CD4-positive, alpha-beta T cell treated with Interleukin-12 subunit alpha and Interleukin-12 subunit beta, for 1 hour (primary cell): ENCODE results near the gene PTRH1.

Experiments
- DNase-seq: peaks from one replicate; pipeline ENCODE4 v3.0.0-alpha.2; 2020

PTRH1 gene

DNA sequence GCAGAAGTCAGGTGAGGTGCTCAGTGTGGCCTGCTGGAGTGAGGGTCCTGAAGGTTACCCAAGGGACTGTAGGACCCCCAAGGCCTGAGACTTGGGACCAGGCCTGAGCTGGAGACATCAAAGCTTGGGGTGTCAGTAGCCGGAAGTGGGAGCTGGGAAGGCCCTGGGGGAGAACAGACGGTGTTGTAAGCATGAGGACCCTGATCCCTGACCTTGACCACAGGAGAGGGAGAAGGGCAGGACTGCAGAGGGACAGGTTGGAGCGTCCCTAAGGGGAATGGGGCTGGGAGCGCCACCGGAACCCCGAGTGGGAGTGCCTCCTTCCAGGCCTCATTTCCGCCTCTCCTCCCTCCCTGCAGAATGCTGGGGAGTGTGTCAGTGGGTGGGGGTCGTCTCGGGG lies 949 bp upstream of the PTRH1 start:
- DNase-seq, result no peak

GRCh38 chr9:127714951-127715469 lies 453 bp downstream of the PTRH1 start:
- no peak for DNase-seq

GRCh38 chr9:127714020-127714750 lies 1.3 kb downstream of the PTRH1 start:
- no peak for DNase-seq

DNA sequence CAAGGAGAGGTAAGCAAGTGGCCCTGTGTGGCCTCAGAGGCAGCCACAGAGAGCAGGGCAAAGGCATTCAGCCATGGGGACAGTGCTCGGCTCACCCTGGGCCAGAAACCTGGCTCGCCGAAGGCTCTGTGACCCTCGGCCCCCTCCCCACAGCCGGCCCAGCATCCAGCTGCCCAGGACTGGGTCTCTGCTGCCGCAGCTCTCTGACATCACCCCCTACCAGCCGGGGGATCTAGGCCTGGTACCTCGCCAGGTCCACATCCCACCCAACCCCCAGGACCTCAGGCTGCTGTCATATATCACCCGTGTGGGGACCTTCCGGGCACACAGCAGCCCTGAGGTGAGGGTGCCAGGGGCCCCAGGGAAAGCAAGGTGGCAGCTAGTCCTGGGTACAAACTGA lies 2.6 kb downstream of the PTRH1 start:
- no peak for DNase-seq

DNA sequence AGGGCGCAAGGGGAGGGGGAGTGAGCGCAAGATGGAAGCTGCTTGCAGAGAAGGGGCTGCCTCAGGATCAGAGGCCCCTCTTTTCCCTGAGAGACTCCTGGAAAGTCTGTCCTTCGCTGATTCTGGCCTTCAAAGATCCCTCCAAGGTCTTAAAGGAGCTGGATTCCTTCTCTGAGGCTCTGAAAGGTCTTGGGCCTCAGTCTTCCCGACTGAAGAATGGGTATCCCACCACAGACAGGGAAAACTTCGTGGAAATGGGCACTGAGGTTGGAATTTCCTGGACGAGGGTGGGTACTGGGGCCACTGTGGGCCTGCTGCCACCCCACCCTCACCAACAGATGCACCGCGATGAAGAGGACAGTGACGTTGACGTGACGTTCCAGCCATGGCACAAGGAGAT lies 3.1 kb downstream of the PTRH1 start:
- no peak for DNase-seq

- DNase-seq, result no peak
Observed at GRCh38 chr9:127711831-127712274, 3.6 kb downstream of the PTRH1 start.

GRCh38 chr9:127711226-127711701 lies 4.2 kb downstream of the PTRH1 start:
- peak; percentile 22 for DNase-seq

DNA sequence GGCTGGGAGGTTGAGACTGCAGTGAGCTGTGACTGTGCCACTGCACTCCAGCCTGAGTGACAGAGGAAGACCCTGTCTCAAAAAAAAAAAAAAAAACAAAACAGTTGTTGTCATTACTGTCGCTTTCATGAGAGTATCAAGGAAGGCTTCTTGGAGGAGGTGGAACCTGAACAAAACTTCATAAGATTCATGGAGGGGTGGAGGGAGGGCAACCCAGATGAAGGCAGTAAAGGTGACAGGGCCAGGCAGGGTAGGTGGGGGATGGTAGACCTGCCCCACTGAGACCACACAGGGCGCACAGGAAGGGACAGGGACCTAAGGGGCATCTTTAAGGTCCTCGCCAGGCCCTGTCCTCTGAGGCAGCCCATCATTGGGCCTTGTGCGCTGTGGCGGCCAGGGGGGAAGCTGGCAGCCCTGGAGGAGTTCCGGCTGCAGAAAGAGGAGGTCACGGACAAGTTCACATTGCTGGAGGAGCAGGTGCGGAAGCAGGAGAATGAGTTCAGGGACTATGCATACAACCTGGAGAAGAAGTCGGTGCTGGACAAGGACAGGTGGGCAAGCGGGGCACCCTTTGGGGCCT lies 5.2 kb downstream of the PTRH1 start:
- DNase-seq, result no peak

DNA sequence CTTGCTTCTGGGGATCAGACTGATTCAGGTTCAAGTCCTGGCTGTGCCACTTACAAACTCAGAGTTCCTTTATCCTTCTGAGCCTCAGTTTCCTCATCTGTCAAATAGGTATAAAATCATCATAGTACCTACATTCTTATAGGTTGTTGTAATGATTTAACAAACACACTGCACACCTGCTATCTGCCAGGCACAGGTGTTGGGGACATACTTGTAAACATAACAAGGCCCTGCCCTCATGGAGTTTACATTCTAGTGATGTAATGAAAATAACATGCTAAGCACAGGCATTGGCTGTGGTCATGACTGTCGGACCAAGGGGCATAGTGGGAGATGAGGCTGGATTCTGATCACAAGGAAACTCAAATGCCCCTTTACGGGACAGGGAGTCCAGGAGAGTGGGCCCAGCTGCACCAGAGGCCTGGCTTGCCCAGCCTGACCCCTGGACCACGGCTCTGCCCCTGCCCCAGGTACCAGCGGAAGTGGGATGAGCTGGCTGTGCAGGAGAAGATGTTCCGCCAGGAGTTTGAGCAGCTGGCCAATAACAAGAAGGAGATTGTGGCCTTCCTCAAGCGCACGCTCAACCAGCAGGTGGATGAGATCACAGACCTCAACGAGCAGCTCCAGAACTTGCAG lies 6.4 kb downstream of the PTRH1 start:
- no peak for DNase-seq

GRCh38 chr9:127707766-127708165 lies 7.7 kb downstream of the PTRH1 start:
- DNase-seq, result peak; percentile 71

DNA sequence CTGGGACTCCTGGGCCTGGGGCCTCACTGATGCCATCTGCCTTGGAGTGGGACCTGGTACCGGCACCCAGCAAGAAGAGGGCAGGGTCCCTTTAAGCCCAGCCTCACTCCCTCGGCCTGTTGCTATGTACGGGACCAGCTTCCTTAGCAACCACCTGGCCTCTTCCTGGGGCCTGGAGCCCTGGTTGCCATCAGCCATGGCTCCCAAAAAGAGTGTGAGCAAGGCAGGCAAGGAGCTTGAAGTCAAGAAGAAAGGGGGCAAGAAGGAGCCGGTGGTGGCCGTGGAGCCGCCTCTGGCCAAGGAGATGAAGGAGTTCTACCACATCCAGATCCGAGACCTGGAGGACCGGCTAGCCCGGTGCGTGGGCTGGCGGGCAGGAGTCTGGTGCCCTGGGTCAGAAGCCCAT lies 8.6 kb downstream of the PTRH1 start, which contains the start of gene CFAP157:
TSS of gene CFAP157 (plus strand) at position 153 of the 406 bp plus-strand sequence. CDS start at position 197, 44 bp downstream.
- no peak for DNase-seq

- DNase-seq, result no peak
Observed at GRCh38 chr9:127705577-127706379, 9.7 kb downstream of the PTRH1 start.

DNA sequence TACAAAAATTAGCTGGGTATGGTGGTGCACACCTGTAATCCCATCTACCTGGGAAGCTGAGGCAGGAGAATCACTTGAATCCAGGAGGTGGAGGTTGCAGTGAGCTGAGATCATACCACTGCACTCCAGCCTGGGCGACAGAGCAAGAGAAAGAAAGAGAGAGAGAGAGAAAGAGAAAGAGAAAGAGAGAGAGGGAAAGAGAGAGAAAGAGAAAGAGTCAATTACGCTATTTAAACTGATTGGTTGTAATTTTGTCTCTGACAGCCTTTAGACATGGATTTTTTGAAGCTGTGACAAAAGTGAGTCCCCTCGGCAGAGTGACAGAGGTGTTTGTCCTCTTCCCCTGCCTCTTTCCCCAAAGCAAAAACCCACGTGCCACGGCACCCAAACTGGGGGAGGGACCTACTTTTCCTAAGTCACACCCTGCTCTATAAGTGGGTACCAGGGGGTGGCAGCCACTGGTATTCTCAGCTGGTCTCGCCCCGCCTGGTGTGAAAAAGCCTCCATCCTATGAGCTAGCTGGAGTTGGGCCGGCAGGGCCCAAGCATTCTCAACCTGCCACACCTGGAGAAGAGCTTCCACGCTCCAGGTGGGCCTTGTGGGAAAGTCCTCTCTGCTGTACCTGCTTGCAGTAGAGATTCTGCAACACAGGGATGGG lies 12.0 kb downstream of the PTRH1 start:
- DNase-seq, result no peak

DNA sequence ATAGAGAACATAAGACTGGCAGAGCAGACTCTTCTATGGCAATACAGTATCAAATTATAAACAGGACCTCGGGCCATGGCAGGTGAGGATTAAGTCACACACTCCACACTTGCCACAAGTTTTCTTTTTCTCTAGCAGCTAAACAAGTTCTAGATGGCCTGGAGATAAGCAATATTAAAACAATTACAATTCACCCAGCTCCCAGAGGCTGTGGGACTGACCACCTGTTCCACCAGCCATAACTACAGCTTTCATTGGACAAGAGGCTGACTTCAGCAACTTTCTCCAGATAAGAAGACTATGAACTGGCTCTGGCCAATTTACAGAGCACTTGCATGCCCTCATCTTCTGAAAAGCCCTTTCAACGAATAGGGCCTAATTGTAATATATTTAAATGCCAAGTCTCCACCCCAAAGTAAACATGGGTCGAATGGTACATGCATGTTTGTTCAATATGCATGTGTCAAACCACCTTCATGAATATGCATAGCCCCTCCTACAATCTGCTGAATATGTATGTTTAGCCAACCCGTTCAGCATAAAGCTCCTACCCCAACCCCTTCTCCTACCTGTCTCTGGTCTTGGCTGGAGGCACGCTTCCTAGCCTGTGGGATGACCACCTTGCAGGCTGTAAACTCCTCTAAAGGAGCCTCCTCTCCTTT lies 14.7 kb downstream of the PTRH1 start:
- no peak for DNase-seq

DNA sequence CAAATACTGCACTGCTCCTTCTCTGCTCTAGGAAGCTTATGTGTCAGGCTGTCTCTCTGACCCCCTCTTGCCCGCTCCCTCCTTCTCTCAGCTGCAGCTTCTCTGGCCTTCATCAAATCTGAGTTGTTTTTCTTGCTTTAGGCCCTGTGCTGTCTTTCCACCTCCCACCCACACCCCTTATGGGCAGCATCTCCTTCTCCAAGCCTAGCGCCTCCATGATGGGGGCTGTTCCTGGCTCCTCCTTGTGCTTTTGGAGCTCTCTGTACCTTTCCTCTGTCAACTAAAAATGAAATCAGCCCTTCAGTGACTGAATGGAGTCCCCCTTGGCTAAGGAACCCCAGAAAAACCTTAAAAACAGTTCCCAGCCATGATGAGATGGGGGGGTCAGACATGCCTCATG lies 15.3 kb downstream of the PTRH1 start:
- DNase-seq, result no peak

DNA sequence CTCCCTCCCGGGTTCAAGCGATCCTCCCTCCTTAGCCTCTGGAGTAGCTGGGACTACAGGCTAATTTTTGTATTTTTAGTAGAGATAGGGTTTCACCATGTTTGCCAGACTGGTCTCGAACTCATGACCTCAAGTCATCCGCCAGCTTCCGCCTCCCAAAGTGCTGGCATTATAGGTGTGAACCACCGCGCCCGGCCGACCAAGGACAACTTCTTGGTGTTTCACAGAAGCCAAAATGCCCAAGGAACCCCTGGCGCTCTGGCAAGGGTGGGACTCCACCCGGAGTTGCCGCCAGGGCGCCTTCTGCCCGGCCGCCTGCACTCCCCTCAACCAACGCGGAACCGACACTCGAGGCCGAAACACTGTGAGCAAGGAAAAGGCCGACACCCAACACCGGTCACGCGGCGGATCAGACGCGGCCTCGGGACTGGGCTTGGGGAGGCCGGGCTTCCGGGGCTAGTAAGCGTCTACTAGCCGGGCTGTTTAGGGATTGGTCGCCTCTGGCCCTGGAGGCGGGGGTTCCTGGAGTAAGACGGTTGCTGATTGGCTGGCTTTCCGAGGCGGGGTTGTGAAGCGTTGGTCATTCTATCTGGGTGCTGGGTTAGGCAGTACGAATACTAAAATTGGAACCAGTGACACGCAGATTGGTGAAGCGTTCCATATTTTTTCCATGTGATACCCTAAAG lies 16.3 kb downstream of the PTRH1 start:
- DNase-seq, result peak; percentile 91

- DNase-seq, result no peak
Observed at GRCh38 chr9:127698386-127698785, 17.1 kb downstream of the PTRH1 start.

DNA sequence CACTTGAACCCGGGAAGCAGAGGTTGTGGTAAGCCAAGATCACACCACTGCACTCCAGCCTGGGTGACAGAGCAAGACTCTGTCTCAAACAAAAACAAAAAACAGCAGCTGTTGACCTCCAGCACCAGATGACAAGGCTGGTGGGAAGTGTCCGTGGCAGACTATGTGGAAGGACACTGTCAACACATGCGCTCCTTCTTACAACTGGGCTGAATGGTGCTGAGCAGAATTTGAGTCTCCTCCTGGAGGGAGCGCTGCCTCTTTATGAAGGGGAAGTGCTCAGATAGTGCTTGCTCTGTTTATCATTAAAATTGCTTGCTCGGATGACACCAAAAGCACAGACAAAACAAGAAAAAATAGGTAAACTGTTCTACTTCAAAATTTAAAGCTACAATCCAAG lies 17.9 kb downstream of the PTRH1 start:
- no peak for DNase-seq

- no peak for DNase-seq
Observed at GRCh38 chr9:127694890-127695720, 20.4 kb downstream of the PTRH1 start.

DNA sequence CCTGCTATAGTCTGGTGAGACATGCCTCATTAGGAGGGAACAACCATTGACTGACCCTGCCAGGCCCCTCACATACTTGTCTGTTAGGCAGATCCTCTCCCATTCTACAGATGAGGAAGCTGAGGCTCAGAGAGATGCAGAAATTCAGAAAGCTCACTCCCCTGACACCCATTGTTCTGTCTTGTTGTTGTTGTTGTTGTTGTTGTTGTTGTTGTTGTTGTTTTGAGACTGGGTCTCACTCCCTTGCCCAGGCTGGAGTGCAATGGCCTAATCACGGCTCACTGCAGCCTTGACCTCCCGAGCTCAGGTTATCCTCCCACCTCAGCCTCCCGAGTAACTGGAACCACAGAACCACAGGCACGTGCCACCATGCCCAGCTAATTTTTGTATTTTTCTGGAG lies 21.8 kb downstream of the PTRH1 start:
- DNase-seq, result no peak
